Stomach smooth muscle (tissue), 2 donors: ENCODE results near the gene PKLR.
A peak's percentile ranks its signal among the peaks of the same experiment; 100 is the strongest.

Experiments
- H3K27ac ChIP-seq: one replicate; pipeline ENCODE4 v1.7.0; 2013; ENCODE audit warnings: mild to moderate bottlenecking, low read length, inconsistent platforms
- H3K27me3 ChIP-seq, 2 donors: one replicate each; pipeline ENCODE4 v1.7.0; 2013; ENCODE audit warnings: low read length in 2 of 2; ENCODE audit not compliant: insufficient read depth in 2 of 2, control insufficient read depth in 1 of 2
- H3K36me3 ChIP-seq, 2 donors: one replicate each; pipeline ENCODE4 v1.7.0; 2013; ENCODE audit warnings: low read length in 2 of 2; ENCODE audit not compliant: control insufficient read depth in 2 of 2, insufficient read depth in 2 of 2
- H3K4me1 ChIP-seq: one replicate; pipeline ENCODE4 v1.7.0; 2013; ENCODE audit warnings: low read length; ENCODE audit not compliant: control insufficient read depth, insufficient read depth
- H3K4me3 ChIP-seq, 2 donors: one replicate each; pipeline ENCODE4 v1.7.0; 2013; ENCODE audit warnings: low read length in 2 of 2
- H3K9ac ChIP-seq, 2 donors: one replicate each; pipeline ENCODE4 v1.7.0; 2013; ENCODE audit warnings: low read length in 2 of 2, mild to moderate bottlenecking in 1 of 2
- H3K9me3 ChIP-seq, 2 donors: one replicate each; pipeline ENCODE4 v1.7.0; 2013; ENCODE audit warnings: low read length in 2 of 2; ENCODE audit not compliant: control insufficient read depth in 2 of 2
- donor health status: healthy.
- donor health status: Pancreatic carcinoma.

Gene PKLR

DNA sequence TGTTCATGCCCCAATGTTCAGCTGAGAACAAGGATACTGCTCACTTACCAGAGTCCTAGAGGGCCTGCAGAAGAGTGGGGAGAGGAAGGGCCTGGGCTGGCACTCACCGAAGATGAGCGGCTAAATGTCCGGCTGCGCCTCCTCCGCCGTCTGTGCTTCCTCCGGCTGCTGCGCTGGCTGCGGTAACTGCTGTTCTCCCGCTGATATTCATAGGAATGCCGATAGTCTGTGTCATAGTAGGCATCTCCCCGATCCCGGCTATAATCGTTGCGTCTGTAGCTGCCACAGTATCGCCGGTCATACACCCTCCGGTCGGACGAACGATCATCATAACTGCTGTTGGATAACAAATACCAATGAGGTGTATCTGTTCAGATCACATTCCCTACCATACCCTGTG, 31.9 kb downstream of the PKLR start:
- Histone ChIP-seq H3K4me3 (no peak overlapping the region), H3K27ac (no peak overlapping the region), H3K9me3 (no peaks in the 10 kb centered on the region), H3K36me3 (peaks cover 52 to 54% of the 10 kb centered on the region in 2 donors), H3K27me3 (no peaks in the 10 kb centered on the region), H3K9ac (no peak overlapping the region), H3K4me1 (peaks cover 18% of the 10 kb centered on the region)

- H3K36me3 ChIP-seq: peaks cover 59 to 60% of the 10 kb centered on the region in 2 donors
- H3K4me3 ChIP-seq: no peak overlapping the region
- H3K27ac ChIP-seq: no peak overlapping the region
- no peak overlapping the region for H3K9ac ChIP-seq
- no peaks in the 10 kb centered on the region for H3K9me3 ChIP-seq
- H3K4me1 ChIP-seq: peaks cover 15% of the 10 kb centered on the region
- no peaks in the 10 kb centered on the region for H3K27me3 ChIP-seq
Observed at GRCh38 chr1:155268630-155269029, 32.6 kb downstream of the PKLR start.

- peaks cover 16% of the 10 kb centered on the region for H3K4me1 ChIP-seq
- H3K27ac ChIP-seq: no peak overlapping the region
- no peaks in the 10 kb centered on the region for H3K9me3 ChIP-seq
- no peaks in the 10 kb centered on the region for H3K27me3 ChIP-seq
- H3K36me3 ChIP-seq: peaks cover 59 to 60% of the 10 kb centered on the region in 2 donors
- H3K4me3 ChIP-seq: no peak overlapping the region
- no peak overlapping the region for H3K9ac ChIP-seq
Observed at GRCh38 chr1:155267373-155267772, 33.9 kb downstream of the PKLR start.

- no peaks in the 10 kb centered on the region for H3K9me3 ChIP-seq
- H3K9ac ChIP-seq: no peak overlapping the region
- no peak overlapping the region for H3K4me3 ChIP-seq
- H3K36me3 ChIP-seq: peaks cover 59 to 60% of the 10 kb centered on the region in 2 donors
- H3K27ac ChIP-seq: no peak overlapping the region
- no peaks in the 10 kb centered on the region for H3K27me3 ChIP-seq
- H3K4me1 ChIP-seq: peaks cover 11% of the 10 kb centered on the region
Observed at GRCh38 chr1:155266553-155266952, 34.7 kb downstream of the PKLR start.

- no peak overlapping the region for H3K27ac ChIP-seq
- H3K4me1 ChIP-seq: peaks cover 20% of the 10 kb centered on the region
- H3K4me3 ChIP-seq: no peak overlapping the region
- H3K9me3 ChIP-seq: no peaks in the 10 kb centered on the region
- H3K36me3 ChIP-seq: peaks cover 39% of the 10 kb centered on the region in 2 donors
- peak overlapping the region in 1 of 2 donors; percentile 84 for H3K9ac ChIP-seq
- no peaks in the 10 kb centered on the region for H3K27me3 ChIP-seq
Observed at GRCh38 chr1:155263067-155263466, 38.2 kb downstream of the PKLR start.

DNA sequence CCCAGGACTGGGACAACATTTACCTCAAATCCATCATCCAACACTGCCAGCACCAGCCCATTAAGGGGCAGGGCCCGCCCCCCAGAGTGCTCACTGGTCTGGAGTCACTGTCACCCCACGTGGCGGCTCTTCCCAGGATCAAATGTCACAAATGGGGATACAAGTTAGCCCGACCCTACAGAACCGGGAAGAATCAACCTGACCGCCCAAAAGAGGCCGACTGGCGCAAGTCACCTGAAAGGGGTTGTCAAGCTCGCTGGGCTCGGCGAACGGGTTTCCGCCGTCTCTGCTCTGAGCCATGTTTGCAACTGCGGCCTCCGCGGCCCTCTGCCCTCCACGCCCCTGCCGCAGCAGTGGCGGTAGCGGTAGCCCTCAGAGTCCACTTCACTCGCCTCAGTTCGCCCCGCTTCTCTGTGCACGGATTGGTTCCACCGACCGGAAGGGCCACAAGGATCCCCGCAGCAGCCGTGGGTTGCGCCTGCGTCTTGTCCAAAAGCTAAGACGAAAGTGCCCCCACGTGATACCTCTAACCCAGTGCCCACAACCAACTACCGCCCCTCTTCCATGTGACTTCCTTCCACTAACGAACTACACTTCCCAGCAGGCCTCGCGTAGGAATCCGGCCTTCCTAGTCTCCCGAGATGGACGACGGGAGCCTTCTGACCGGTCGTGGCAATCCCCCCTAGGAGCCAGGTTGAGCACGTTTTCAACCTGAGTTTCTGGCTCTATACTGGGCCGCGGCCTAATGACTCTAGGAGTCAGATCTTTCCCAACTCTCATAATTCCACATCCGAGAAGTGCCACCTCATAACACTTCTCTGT, 39.2 kb downstream of the PKLR start, which contains the start of gene SCAMP3:
TSS of gene SCAMP3 (minus strand) at position 509 of the 822 bp plus-strand sequence. CDS start at position 300, 209 bp downstream.
- H3K36me3 ChIP-seq: peaks cover 34 to 36% of the 10 kb centered on the region in 2 donors

GRCh38 chr1:155261493-155261851, 39.8 kb downstream of the PKLR start:
- Histone ChIP-seq H3K27me3 (no peaks in the 10 kb centered on the region), H3K9ac (peak overlapping the region; percentile 84 to 90), H3K4me3 (peak overlapping the region; percentile 87 to 94), H3K36me3 (peaks cover 33% of the 10 kb centered on the region in 2 donors), H3K4me1 (peaks cover 20% of the 10 kb centered on the region), H3K27ac (peak overlapping the region; percentile 84), H3K9me3 (no peaks in the 10 kb centered on the region)

More for the DNA sequence above, 39.2 kb downstream of the PKLR start, which contains the start of gene SCAMP3:
- peak within 1 kb of the TSS; percentile 87 to 94 for H3K4me3 ChIP-seq
- H3K9ac ChIP-seq: peak within 1 kb of the TSS; percentile 84 to 90
- H3K9me3 ChIP-seq: no peaks in the 10 kb centered on the region
- peaks cover 20% of the 10 kb centered on the region for H3K4me1 ChIP-seq
- no peaks in the 10 kb centered on the region for H3K27me3 ChIP-seq
- peak within 1 kb of the TSS; percentile 84 for H3K27ac ChIP-seq

- no peak overlapping the region for H3K27ac ChIP-seq
- H3K4me3 ChIP-seq: no peak overlapping the region
- H3K27me3 ChIP-seq: no peaks in the 10 kb centered on the region
- H3K36me3 ChIP-seq: peaks cover 23 to 26% of the 10 kb centered on the region in 2 donors
- H3K9me3 ChIP-seq: no peaks in the 10 kb centered on the region
- no peak overlapping the region for H3K9ac ChIP-seq
- peaks cover 28% of the 10 kb centered on the region for H3K4me1 ChIP-seq
Observed at GRCh38 chr1:155260276-155260675, 41.0 kb downstream of the PKLR start.

DNA sequence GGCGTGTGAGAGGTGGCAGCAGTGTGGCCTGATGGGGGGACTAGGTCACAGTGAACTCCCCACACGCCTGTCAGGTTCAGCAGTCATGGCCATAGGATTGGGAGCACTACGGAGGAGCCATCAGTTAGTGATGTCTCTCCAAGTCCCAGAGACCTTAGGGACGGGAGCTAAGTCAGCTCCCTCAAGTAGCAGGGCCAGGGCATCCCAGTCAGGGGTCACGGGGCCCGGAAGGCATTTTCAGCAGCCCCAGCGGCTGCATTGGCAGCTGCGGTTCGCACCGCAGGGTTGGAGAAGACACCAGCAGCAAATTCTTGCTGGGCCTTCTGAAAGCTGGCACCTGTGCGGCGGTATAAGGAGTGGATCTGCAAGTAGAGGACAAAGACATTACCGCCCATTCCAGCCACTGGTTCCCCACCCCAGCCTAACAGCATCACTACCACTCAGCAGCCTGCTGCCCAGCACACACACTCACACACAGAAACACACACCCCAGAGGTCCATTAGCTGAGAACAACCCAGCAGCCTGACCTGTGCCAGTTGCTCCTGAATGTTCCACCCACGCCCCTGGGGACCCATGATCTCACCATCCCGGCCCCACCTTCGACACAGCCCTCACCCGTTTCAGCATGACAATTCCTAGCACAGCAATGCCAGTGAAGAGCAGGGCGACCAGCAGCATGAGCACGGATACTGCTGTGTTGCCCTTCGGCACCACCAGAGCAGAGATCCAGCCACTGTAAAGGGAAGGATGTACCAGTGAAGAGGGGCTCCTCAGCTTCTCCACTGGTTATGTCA, 45.0 kb downstream of the PKLR start:
- peaks cover 12 to 13% of the 10 kb centered on the region in 2 donors for H3K36me3 ChIP-seq
- H3K27me3 ChIP-seq: no peaks in the 10 kb centered on the region
- no peaks in the 10 kb centered on the region for H3K9me3 ChIP-seq
- peak overlapping the region; percentile 86 to 98 for H3K9ac ChIP-seq
- H3K27ac ChIP-seq: peak overlapping the region; percentile 98
- peak overlapping the region; percentile 77 to 83 for H3K4me3 ChIP-seq
- H3K4me1 ChIP-seq: peaks cover 33% of the 10 kb centered on the region

DNA sequence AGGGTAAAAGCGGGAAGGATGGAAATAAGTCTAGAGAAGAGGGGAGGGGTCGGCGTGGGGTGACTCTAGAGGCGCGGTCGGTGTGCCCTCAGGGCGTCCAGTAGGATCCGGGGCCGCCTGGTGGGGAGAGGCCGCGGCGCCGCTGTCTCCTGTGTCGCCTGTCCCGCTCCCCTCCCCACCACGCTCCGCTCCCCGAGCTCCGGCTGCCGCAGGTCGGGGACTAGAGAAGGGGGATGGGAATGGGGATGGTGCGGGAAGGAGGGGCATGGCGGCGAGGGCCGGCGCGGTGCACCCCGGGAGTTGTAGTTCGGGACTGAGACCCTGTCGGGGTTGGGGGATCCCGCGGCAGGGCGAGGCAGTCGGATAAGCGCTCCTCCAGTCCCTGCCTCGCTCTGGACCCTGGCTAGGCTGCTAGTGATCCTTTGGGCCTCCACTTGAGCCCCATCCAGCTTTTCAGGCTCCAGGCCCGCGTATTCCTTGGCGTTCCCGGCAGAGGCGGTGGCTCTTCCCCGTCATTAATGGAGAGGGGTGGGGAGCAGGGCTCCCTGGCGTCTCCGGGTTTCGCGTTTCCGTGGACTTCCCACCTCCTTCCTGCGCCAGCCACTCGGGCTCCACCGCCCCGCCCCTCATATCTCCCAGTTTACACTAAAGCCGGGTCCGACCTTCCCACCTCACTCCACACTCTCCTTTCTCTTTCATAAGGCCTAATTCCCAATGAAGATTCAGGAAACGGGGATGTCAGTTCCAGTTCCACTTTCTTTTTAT, 45.8 kb downstream of the PKLR start, which contains the start of gene ENTREP3:
TSS of gene ENTREP3 (minus strand) at position 241 of the 765 bp plus-strand sequence. CDS start 606 bp downstream, outside the sequence.
- peaks cover 33% of the 10 kb centered on the region for H3K4me1 ChIP-seq
- H3K4me3 ChIP-seq: peak within 1 kb of the TSS; percentile 77 to 83
- peaks cover 12 to 13% of the 10 kb centered on the region in 2 donors for H3K36me3 ChIP-seq
- H3K9ac ChIP-seq: peak within 1 kb of the TSS; percentile 86 to 98
- peak within 1 kb of the TSS; percentile 98 for H3K27ac ChIP-seq
- no peaks in the 10 kb centered on the region for H3K9me3 ChIP-seq
- H3K27me3 ChIP-seq: no peaks in the 10 kb centered on the region
